H1 (cell line): ENCODE measurements around the gene PCNX1. TPM values are rescaled to one million over a fixed set of nuclear protein-coding genes. Genes with fewer than 3 reads are reported as not detected.

Experiments used
- TEAD4 ChIP-seq: IDR thresholded peaks from 2 replicates; pipeline ENCODE4 v1.6.1; 2012; ENCODE audit warnings: low read depth, low read length, inconsistent platforms, mixed read lengths
- YY1 ChIP-seq: IDR thresholded peaks from 2 replicates; pipeline ENCODE4 v1.6.1; 2011; ENCODE audit warnings: low read depth, mild to moderate bottlenecking, low read length
- polyA plus RNA-seq, 7 experiments: library from polyadenylated mRNA; depleted of rRNA in 3 of 7; stranded (reverse) in 5 of 7; unstranded in 2 of 7; fragments of >200 nt in 5 of 7; fragments of 200-250 nt in 2 of 7; gene quantifications; 1 replicate in 5 of 7; 2 replicates in 1 of 7; 4 replicates in 1 of 7; pipeline versions ENCODE4 v1.2.1 to v1.2.3, GENCODE V29; 2011 to 2013; ENCODE audit warnings: missing spikeins in 2 of 7, mixed read lengths in 2 of 7
- total RNA-seq: library from RNA; stranded (reverse); fragmentation: NEBNext Ultra II Directional; extraction: Animal tissue kit (Norgen Biotek cat#: 25700); gene quantifications from 2 replicates; pipeline ENCODE4 v1.2.1, GENCODE V29; 2021

Gene PCNX1
- total and polyA plus RNA-seq, 2 of the 8 experiments (the other 6 are each of a cell fraction or from before 2014, with no cell fraction given): 37.7 to 53.2 TPM

GRCh38 chr14:71107921-71108320, 200.7 kb downstream of the PCNX1 start (continued):
- TF ChIP-seq YY1 (no peak), TEAD4 (no peak)
